Measurements from ENCODE around the gene SCN4A. TPM values are rescaled to one million over a fixed set of nuclear protein-coding genes. Genes with fewer than 3 reads are reported as not detected.

The SCN4A gene
- total RNA-seq, 1 donor from 2014 or later: 1.8 TPM

GRCh38 chr17:63940584-63940983 is 32.1 kb downstream of the SCN4A start:
- no peaks in the 10 kb centered on the region for H3F3A ChIP-seq (ENCODE audit: low read depth)
- Mint-ChIP-seq H3K4me3 (no peak overlapping the region), H3K27ac (no peak overlapping the region), H3K36me3 (no peaks in the 10 kb centered on the region), H3K27me3 (ENCODE audit: insufficient read depth, low read depth) (no peaks in the 10 kb centered on the region), H3K4me1 (peaks cover 34% of the 10 kb centered on the region), H3K9me3 (no peaks in the 10 kb centered on the region)
- H3K79me2 ChIP-seq (ENCODE audit: low read depth): no peaks in the 10 kb centered on the region
- no peak overlapping the region for H3K9ac ChIP-seq
- TF ChIP-seq EZH2 (IDR thresholded peaks at IDR 0.05) (no peak), EZH2phosphoT487 (IDR thresholded peaks at IDR 0.05) (no peak), CTCF (IDR thresholded peaks at IDR 0.05) (no peak)
- H4K20me1 ChIP-seq (ENCODE audit: low read depth): no peaks in the 10 kb centered on the region
- no peaks in the 10 kb centered on the region for H3K9me3 ChIP-seq (ENCODE audit: low read depth)
- no peak overlapping the region for H3K4me3 ChIP-seq
- H3K27me3 ChIP-seq: no peaks in the 10 kb centered on the region
- H2AFZ ChIP-seq (replicated peaks): no peak overlapping the region
- no peak for DNase-seq (ENCODE audit: low spot score)
- H3K4me1 ChIP-seq: peaks cover 8% of the 10 kb centered on the region
- no peak overlapping the region for H3K27ac ChIP-seq
- H3K4me2 ChIP-seq: no peak overlapping the region
- no peaks in the 10 kb centered on the region for H3K36me3 ChIP-seq

DNA sequence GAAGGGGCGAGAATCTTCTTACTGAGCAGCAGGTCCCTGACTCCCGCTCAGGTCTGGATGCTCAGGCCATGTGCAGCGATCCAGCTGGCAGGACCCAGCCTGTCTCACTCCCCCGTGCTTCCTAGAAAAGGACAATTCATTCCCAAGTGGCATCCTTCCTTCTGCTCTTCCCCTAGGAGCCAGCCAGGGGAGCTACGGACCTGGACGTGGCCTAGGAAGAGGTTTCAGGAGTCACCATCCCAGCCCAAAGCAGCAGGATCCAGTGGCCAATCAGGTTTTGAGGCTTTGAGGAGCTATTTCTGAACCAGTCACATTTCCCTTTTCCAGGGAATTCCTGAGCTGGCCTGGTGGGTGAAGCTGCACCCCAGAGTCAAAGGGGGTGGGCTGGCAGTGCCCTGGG is 32.8 kb downstream of the SCN4A start:
- H3F3A ChIP-seq (ENCODE audit: low read depth): no peaks in the 10 kb centered on the region
- Mint-ChIP-seq H3K27me3 (ENCODE audit: insufficient read depth, low read depth) (no peaks in the 10 kb centered on the region), H3K9me3 (no peaks in the 10 kb centered on the region), H3K4me3 (no peak overlapping the region), H3K27ac (peak overlapping the region; percentile 72), H3K36me3 (no peaks in the 10 kb centered on the region), H3K4me1 (peaks cover 29% of the 10 kb centered on the region)
- DNase-seq (ENCODE audit: low spot score): no peak
- no peak overlapping the region for H3K27ac ChIP-seq
- no peaks in the 10 kb centered on the region for H3K27me3 ChIP-seq
- peaks cover 8% of the 10 kb centered on the region for H3K4me1 ChIP-seq
- no peaks in the 10 kb centered on the region for H3K79me2 ChIP-seq (ENCODE audit: low read depth)
- no peak overlapping the region for H3K9ac ChIP-seq
- TF ChIP-seq EZH2 (IDR thresholded peaks at IDR 0.05) (no peak), EZH2phosphoT487 (IDR thresholded peaks at IDR 0.05) (no peak), CTCF (IDR thresholded peaks at IDR 0.05) (no peak)
- no peak overlapping the region for H3K4me2 ChIP-seq
- H3K36me3 ChIP-seq: no peaks in the 10 kb centered on the region
- no peaks in the 10 kb centered on the region for H3K9me3 ChIP-seq (ENCODE audit: low read depth)
- no peak overlapping the region for H2AFZ ChIP-seq (replicated peaks)
- no peak overlapping the region for H3K4me3 ChIP-seq
- H4K20me1 ChIP-seq (ENCODE audit: low read depth): no peaks in the 10 kb centered on the region

GRCh38 chr17:63939401-63939800 is 33.3 kb downstream of the SCN4A start:
- H3K27ac Mint-ChIP-seq: peak overlapping the region; percentile 72
- H3K4me1 Mint-ChIP-seq: peaks cover 29% of the 10 kb centered on the region
- no peak for TF ChIP-seq EZH2phosphoT487 (IDR thresholded peaks at IDR 0.05)

GRCh38 chr17:63937920-63938319 is 34.8 kb downstream of the SCN4A start:
- Mint-ChIP-seq H3K27ac (peak overlapping the region; percentile 96), H3K36me3 (no peaks in the 10 kb centered on the region), H3K9me3 (no peaks in the 10 kb centered on the region), H3K27me3 (ENCODE audit: insufficient read depth, low read depth) (peaks cover 5% of the 10 kb centered on the region), H3K4me3 (no peak overlapping the region), H3K4me1 (peaks cover 29% of the 10 kb centered on the region)
- no peaks in the 10 kb centered on the region for H3K27me3 ChIP-seq
- H3K4me1 ChIP-seq: peaks cover 8% of the 10 kb centered on the region
- H3K79me2 ChIP-seq (ENCODE audit: low read depth): no peaks in the 10 kb centered on the region
- no peaks in the 10 kb centered on the region for H4K20me1 ChIP-seq (ENCODE audit: low read depth)
- no peaks in the 10 kb centered on the region for H3K9me3 ChIP-seq (ENCODE audit: low read depth)
- no peak for DNase-seq (ENCODE audit: low spot score)
- H3K36me3 ChIP-seq: no peaks in the 10 kb centered on the region
- H2AFZ ChIP-seq (replicated peaks): peak overlapping the region; percentile 34
- no peak overlapping the region for H3K9ac ChIP-seq
- H3K4me2 ChIP-seq: peak overlapping the region; percentile 27
- no peak overlapping the region for H3K27ac ChIP-seq
- no peak for TF ChIP-seq CTCF (IDR thresholded peaks at IDR 0.05)
- TF ChIP-seq EZH2 (IDR thresholded peaks at IDR 0.05): no peak
- no peak for TF ChIP-seq EZH2phosphoT487 (IDR thresholded peaks at IDR 0.05)
- no peak overlapping the region for H3K4me3 ChIP-seq
- H3F3A ChIP-seq (ENCODE audit: low read depth): no peaks in the 10 kb centered on the region

More at GRCh38 chr17:63939401-63939800, 33.3 kb downstream of the SCN4A start:
- Histone ChIP-seq H3F3A (ENCODE audit: low read depth) (no peaks in the 10 kb centered on the region), H3K9ac (no peak overlapping the region), H3K9me3 (ENCODE audit: low read depth) (no peaks in the 10 kb centered on the region), H3K4me3 (no peak overlapping the region), H3K79me2 (ENCODE audit: low read depth) (no peaks in the 10 kb centered on the region), H3K4me2 (no peak overlapping the region), H3K36me3 (no peaks in the 10 kb centered on the region), H3K4me1 (peaks cover 8% of the 10 kb centered on the region), H3K27ac (no peak overlapping the region), H2AFZ (replicated peaks) (no peak overlapping the region), H3K27me3 (no peaks in the 10 kb centered on the region), H4K20me1 (ENCODE audit: low read depth) (no peaks in the 10 kb centered on the region)
- H3K9me3 Mint-ChIP-seq: no peaks in the 10 kb centered on the region
- peak overlapping the region; percentile 54 for H3K4me3 Mint-ChIP-seq
- no peaks in the 10 kb centered on the region for H3K36me3 Mint-ChIP-seq
- no peak for DNase-seq (ENCODE audit: low spot score)
- no peaks in the 10 kb centered on the region for H3K27me3 Mint-ChIP-seq (ENCODE audit: insufficient read depth, low read depth)

All from neural progenitor cell (in vitro differentiated cells).